Activated CD4-positive, alpha-beta T cell treated with anti-CD3 and anti-CD28 coated beads for 1 hour (primary cell): ENCODE results near the gene ZBTB1.
"Not testable (repeated sequence)": the region's sequence is repeated elsewhere in the genome, so short reads cannot be mapped to it uniquely, and the experiment has no call there.

ENCODE experiments used
- DNase-seq: peaks from one replicate; pipeline ENCODE4 v3.0.0-alpha.2; 2020

The ZBTB1 gene

DNA sequence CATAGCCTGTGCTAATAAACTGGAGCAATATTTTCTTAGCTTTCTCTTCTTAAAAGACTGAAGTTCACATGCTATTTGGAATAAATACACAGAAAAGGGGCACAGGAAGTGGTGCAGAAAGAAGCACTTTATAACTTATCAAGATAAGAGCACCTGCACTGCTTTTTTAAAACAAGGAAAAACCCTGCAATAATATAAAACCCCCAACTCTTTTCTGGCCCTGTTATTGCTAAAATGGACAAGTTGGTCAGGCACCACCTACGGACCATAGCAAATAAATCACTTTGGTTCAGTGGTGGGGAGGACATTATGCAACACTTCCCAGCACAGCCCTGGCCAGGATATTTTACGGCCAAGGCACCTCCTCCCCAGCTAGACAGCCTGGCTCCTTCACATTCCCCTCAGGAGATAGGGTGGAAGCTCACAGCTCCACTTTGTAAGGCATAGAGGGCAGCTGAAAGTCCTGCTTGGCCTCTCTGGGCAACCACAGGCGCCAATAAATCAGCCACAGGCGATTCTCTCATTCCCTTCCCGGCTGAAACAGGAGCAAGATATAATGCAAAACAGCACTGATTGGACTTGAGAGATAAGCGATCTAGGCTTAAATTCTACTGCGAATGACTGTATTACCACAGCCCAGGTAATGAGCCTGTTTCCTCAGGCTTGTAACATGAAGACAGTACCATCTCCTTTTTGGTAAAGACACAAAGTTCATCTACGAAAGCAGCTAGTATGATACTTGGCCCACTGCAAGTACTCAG lies 3.0 kb upstream of the ZBTB1 start:
- no peak for DNase-seq

DNA sequence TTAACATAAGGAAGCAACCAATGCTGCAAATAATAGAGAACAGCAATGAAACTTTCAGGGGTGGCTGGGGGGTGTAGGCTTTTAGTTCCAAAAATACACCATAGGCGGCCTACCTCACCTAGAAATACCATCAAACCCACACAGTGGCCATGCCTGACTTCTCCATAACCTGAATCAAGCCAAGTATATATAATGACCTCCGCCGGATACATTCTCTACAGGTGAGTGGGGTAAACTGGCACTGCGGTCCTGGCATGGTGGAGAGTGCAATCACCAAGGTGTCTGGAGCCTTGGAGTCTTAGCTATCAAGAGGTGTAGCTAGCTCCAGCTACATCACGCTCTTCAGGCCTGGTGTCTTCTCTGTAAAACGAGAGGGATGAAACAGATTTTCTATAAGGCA lies 2.1 kb upstream of the ZBTB1 start:
- no peak for DNase-seq

DNA sequence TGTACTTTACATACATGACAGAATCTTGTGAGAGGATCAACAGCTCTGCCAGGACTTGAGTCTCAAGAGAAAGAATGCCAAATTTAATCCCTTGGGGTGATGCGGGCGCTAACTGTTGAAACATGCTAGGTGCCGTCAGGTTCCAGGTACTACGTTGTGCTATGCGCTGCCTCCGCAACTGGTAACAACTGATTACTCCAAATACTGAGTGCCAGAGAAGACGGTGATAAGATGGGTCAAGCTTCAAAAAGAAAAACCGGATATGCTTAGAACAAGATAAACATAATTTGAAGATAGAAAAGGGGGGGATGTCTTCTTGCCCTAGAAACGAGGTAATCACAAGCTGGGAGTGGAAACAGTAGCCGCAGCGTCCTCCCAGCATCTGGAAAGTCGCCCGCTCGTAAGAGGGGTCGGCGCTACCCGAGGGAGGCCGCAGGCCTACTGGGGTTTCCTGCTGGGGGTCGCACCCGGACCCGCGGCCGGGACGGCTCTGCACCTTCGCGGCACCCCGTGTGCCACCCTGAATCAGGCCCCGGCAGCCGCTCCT lies 1.6 kb upstream of the ZBTB1 start:
- no peak for DNase-seq

DNA sequence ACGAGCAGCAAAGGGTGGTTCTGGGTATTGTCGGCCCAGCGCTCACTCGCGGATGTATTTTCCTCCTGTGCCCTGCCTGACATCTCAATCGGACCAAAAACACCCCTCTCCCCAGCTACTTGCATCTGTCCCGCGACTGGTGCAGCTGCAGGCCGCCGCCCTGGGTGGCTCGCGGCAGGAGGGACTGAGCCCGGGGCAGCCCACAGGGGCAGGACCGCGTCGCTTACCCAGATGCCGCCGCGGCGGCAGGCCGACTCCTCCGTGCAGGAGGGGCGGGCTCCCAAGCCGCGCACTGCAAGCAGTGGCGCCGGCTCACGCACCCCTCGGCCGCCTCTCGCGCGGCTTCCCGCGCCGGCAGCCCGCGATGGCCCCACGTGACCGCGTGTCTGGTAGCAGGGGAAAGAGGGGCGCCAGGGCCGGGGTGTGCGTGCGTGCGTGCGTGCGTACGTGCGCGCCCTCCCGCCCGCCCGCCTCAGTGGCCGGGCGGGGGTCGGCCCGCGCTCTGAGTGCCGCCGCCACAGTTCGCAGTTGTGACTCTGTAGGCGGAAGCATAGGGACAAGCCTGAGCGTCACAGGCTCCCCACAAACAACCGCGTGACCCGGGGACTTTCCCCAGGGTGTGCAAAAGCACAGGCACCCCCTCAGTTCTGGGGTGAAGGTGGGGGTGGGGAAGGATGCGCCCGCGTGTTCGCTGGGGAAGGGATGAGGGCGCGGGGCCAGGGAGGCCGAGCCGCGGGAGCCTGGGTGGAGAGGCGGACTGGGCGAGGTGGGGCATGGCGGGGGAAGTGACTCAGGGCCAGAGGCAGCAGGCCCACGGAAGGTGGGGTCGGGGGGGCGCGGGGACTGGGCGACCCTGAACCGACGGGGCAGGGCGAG lies 898 bp upstream of the ZBTB1 start, which contains the start of gene ZBTB25:
ZBTB25 (minus strand) TSS at position 405 of the 876 bp plus-strand sequence. CDS start 13,305 bp downstream, outside the sequence.
- peak; percentile 94 for DNase-seq

DNA sequence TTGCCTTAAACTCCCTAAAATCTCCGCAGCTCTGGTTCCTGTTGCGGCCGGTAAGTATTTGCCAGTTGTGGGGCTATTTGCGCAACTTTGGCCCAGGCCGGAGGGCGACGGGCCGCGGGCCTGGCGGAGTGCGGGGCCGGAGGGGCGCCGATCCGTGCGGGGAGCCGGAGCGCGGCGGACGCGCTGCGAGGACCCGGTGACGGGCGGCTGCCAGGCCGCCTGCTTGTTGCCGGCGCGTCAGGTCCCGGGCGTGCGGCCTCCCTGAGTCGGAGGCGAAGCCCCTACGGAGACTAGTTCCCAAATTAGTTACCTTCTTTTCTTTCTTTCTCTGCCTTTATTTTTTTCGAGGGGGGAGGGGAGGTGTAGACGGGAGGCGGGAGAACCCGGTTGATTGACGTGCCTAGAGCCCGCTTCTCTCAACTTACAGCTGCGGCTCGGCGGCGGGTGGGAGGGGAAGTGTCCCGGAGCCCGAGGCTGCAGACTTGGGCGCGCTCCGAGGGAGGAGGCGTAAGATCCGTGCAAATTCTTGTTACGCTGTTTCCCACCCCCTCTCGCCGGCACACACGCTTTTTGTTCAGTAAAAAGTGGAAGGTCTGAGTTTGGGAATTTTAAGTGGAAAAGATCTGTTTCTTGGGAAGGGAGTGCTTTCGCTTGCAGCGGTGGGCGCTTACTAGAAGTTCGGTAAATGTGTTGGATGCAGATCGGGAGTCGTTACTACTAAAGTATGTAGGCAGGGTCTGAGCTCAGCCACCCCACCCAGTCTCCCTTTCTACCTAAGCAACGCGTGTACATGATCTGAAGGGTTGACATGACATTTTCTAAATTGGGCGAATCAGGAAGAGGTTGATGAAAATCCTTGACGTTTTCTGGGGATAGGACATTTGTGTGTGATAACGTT lies 576 bp downstream of the ZBTB1 start:
- DNase-seq = peak; percentile 74

DNA sequence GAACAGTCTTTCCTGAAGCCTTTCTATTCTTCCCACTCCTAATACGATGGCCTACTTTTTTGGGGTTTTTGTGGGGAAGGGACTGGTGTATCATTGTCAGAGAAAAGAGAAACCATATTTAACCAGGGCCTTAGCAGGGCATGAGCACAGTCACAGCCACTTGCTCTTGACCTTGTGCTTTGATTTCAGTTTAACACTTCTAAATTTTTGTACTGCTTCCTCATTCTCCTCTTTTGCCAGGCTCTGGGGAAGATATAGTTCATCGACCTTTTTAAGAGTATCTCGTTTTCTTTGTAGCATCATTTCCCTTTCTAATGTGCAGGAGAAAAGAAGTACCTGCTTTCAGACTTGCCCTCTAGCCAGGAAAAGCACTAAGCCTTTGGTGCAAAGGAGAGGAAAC lies 2.2 kb downstream of the ZBTB1 start:
- DNase-seq = no peak

DNA sequence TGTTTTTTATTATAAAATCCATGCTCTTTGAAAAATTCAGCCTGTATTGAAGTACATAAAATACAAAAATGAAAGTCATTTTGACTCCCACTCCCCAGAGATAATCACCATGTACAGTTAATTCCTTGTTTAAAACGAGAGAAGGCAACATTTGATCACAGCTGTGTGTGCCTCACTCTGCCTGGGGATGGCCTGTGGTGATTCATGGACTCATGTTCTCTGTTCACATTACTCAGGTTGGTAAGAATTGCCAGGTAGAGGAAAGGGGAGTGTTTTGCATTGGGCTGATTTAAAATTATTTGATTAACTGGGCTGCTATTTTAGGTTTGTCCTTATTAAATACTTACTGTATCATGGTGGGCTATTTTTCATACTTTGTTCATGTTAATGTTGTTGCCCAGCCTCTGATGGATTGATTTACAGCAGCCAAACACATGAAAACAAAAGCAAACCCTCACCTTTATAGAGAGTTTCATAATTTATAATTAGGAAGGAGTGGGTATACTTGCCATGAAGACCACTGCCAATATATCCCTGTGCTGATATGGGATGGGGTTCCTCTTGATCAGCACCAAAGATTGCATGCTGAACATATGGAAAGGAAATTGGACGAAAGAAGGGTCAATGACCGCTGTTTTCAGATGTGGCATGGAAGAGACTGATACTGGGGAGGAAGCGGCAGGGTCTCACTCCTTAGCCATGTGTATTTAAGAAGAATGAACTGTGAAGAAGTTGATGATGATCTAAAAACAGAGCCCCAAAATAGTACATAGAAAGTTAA lies 3.0 kb downstream of the ZBTB1 start:
- DNase-seq = no peak

DNA sequence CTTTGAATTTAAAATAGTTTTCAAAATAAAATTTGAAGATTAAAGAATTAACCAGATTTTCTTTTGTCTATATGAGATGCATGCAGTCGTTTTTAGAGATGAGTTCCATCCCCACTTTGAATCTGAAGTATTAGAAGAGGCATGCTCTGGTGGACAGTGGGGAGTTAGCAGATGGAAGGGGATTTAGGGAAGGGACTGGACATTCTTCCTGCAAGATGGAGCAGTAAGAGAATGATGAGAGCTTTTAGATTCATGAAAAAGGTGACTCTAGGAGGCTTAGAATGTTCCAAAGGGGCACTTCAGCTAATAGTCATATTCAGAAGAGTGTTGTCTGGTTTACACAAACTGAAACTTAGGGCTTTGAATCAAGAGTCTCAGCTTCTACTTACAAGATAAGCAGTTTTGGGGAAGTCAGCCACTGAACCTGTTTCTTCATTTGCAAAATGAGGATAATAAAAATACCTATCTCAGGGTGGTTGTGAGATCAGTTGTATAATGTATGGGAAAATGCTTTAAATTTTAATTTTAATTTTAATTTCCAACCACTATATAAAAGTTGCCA lies 3.7 kb downstream of the ZBTB1 start:
- no peak for DNase-seq

DNA sequence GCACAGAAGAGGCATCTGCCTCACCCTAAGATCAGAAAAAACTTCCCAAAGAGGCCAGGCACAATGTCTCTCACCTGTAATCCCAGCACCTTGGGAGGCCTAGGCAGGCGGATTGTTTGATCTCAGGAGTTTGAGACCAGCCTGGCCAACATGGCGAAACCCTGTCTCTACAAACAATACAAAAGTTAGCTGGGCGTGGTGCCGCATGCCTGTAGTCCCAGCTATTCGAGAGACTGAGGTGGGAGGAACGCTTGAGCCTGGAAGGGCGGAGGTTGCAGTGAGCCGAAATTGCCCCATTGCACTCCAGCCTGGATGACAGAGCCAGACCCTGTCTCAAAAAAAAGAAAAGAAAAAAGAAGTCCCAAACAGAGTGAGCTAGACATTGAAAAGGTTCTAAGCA lies 4.5 kb downstream of the ZBTB1 start:
- no peak for DNase-seq

DNA sequence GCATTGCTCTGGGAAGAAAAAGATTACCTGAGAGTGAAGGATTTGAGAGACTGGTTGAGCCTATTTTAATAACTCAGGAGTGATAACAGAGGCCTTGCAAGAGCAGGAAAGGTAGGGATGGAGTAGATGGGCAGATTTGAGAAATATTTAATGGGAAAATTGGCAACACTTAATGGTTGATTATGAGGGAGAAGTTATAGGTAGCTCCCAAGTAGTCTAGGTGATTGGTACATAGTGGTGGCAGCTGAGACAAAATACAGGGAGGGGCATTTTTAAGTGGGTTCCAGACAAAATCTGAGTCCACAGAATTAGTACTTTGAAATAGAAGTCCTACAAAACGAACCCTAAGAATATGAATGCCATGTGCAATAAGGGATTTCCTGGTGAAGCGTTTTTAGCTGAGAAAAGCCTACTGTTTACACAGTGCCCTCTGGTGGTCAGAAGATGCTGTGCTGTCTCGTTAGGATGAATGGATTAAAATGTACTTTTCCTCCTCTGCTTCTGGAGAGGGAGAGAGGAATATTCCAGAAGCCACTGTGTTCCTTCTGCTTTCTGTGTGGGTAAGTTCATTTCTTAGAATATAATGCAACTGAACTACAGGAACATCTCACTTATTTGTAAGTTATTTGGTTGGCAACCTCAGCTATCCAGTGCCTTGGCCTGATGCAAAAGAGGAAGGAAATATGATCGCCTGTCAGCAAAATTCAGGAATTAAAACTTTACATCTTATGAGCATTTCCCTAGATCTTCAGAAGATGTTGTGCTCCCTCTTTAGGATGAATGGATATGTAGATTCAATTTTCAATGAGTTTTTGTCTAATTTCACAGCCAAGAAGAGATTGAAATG lies 6.5 kb downstream of the ZBTB1 start:
- peak; percentile 35 for DNase-seq

DNA sequence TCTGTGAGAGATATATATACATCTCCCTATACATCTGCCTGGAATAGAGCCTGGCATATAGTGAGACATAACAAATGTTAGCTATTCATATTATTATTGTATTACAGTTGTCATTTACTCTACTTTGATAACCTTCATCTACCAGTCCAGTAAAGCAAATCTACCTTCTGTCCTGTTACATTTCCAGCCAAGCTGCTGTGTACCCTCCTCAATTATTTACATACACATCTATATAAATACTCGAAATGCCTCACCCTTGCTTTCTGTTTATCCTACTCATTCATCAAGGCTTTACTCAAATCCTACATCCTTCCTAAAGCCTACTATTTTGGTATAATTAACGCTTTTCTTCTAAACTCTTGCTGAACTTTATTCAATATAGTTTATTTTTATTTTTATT lies 8.7 kb downstream of the ZBTB1 start:
- DNase-seq = no peak

DNA sequence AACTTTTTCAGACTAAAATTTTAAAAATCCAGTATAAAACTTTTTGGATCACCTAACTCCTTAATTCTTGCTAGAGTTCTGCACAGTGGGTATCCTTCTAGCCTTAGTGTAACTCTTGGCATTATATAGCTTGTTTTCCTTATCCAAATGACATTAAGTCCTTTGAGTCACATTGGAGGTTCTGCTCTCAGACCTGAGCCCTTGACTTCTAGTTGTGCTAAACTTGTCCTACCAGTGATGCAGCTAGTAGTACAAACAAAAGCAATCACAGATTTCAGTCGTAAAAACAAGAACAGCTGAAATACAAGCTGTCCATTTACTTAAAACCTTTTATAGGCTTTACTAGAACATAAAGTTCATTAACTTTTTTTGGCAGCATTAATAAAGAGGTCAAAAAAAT lies 10.5 kb downstream of the ZBTB1 start:
- no peak for DNase-seq

DNA sequence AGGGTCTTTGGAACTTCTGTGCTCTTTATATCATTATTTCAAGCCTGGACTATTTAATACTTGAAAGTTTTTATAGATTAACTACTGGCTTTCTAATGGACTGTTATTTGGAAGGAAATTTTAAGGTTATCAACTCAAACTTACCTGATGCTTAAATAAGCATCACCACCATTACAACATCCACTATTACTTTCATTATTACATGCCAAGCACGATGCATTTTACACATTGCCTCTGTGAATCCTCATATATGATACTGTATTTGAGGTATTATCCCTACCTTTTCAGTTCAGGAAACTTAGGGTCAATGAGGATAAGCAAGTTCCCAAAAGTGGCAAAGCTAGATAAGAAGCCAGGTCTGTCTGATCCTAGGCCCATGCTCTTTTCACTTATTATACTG lies 12.4 kb downstream of the ZBTB1 start:
- no peak for DNase-seq

DNA sequence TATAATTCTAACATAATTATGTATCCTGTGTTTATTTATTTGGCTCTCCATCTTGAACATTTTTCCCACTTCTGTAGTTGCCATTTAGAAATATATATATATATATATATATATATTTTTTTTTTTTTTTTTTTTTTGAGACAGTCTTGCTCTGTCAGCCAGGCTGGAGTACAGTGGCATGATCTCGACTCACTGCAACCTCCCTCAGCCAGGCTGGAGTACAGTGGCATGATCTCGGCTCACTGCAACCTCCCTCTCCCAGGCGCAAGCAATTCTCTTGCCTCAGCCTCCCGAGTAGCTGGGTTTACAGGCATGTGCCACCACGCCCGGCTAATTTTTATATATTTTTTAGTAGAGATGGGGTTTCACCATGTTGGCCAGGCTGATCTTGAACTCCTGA lies 13.1 kb downstream of the ZBTB1 start:
- not testable (repeated sequence) for DNase-seq

DNA sequence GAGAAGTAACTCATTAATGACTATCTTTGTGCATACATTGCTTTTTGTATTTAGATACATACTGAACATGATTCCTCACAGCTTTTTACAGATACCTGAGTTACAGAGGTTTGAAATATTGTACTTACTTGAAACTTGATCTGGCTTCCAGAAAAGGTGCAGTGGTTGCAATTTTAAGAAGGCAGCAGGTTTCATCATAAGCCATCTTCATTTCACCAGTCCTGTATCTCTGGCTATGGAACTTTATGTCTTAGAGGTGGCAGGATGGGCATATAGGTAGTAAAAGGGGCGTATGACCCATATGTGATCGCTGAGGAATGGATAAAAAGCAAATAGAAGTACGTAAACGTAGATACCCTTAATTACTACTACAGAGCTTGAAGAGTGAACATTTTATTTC lies 13.7 kb downstream of the ZBTB1 start:
- DNase-seq = no peak

DNA sequence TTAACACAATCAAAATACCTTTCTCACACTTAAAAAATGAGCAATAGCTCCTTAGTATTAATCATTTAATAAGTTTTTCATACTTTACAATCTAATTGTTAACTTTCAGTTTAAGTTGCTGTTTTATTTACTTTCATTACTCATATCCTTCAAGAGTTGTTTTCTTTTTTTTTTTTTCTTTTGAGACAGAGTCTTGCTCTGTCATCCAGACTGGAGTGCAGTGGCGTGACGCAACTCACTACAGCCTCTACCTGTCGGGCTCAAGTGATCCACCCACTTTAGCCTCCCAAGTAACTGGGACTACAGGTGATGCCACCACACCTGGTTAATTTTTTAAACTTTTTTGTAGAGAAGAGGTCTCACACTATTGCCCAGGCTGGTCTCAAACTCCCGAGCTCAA lies 16.1 kb downstream of the ZBTB1 start:
- DNase-seq = no peak

DNA sequence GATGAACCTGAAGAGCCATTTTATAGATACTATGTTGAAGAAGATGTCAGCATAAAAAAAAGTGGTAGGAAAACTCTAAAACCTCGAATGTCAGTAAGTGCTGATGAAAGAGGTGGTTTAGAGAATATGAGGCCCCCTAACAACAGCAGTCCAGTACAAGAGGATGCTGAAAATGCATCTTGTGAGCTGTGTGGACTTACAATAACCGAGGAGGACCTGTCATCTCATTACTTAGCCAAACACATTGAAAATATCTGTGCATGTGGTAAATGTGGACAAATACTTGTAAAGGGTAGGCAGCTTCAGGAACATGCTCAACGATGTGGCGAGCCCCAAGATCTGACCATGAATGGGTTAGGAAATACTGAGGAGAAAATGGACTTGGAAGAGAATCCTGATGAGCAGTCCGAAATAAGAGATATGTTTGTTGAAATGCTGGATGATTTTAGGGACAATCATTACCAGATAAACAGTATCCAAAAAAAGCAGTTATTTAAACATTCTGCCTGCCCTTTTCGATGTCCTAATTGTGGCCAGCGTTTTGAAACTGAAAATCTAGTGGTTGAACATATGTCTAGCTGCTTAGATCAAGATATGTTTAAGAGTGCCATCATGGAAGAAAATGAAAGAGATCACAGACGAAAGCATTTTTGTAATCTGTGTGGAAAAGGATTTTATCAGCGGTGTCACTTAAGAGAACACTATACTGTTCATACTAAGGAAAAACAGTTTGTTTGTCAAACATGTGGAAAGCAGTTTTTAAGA lies 18.2 kb downstream of the ZBTB1 start:
- no peak for DNase-seq

DNA sequence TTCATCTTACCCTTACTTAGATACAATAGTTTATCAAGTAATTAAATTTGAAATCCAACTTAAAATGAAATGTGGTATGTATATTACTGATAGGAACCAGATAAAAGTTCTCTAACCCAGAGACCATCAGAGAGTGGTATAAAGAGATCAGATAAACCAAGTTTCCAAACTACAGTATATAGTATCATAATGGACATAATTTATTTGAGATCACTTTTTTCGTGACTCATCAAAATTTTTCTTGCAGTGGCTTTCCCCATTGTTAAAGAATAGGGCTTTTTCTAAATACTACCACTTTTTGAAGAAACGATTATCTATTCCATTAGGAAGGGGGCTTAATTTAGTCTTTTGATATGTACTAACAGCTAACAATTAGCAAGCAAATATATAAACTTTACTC lies 20.8 kb downstream of the ZBTB1 start:
- DNase-seq = no peak

DNA sequence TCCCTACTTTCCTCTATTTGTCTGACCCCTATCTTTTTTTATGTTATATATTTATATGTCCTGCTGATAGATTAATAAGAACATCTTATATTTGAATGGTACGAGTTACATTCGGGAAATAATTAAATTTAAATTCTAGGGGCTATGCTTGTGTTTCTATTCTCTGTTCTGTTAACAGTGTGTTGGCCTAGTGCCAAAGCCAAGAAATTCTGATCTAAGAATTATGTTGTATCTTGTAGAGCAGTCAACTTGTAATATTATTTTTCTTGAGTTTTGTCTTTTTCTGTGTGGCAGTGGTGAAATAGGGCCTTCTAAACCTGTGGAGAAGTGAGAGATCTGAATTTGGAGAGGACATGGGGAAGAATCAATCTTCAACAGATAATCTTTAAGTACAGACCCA lies 27.0 kb downstream of the ZBTB1 start:
- no peak for DNase-seq
